IMR-90 (cell line): Measurements from ENCODE around the gene GLMP. TPM values are rescaled to one million over a fixed set of nuclear protein-coding genes. Genes with fewer than 3 reads are reported as not detected.

Experiments used
- ATAC-seq: fragments of 200-7000 bp; cut with Tn5 transposase; 2 replicates; pipeline ENCODE4 v1.9.1; 2020; ENCODE audit warnings: low read depth, mild to moderate bottlenecking, moderate library complexity
- Bru-seq: library from RNA; stranded (reverse); fragments of 400-500 nt; gene quantifications from one replicate; lab custom pipeline; 2021; lab: Mats Ljungman, UMichigan
- BruChase-seq, 2 experiments: library from RNA; stranded (reverse); fragments of 400-500 nt; gene quantifications; one replicate each; lab custom pipeline; 2021; lab: Mats Ljungman, UMichigan
- BruUV-seq: library from RNA; stranded (reverse); fragments of 400-500 nt; replicated peaks from 2 replicates; lab custom pipeline; 2021; lab: Mats Ljungman, UMichigan
- CTCF ChIA-PET: fragments of 300-600 bp; formaldehyde crosslinking; extraction: SDS; loops from one replicate; lab custom pipeline; 2021; ENCODE audit warnings: antibody characterized with exemption; lab: Yijun Ruan, JAX
- POLR2A ChIA-PET: fragments of 300-600 bp; sonication (Branson Sonifier 250); formaldehyde crosslinking; loops from one replicate; lab custom pipeline; 2022; ENCODE audit warnings: antibody characterized with exemption; ENCODE audit not compliant: unreplicated experiment; lab: Charles Lee
- DNase-seq: peaks from one replicate; pipeline ENCODE4 v3.0.0; 2013
- H2AFZ ChIP-seq: replicated peaks from 2 replicates; pipeline ENCODE3; 2013; ENCODE audit warnings: low read length, mild to moderate bottlenecking; ENCODE audit not compliant: poor library complexity
- H2AK5ac ChIP-seq: 2 replicates; pipeline ENCODE4 v1.6.1; 2013; ENCODE audit warnings: low read depth, low read length, inconsistent platforms
- H2AK9ac ChIP-seq: replicated peaks from 2 replicates; pipeline ENCODE3; 2013; ENCODE audit warnings: mild to moderate bottlenecking, low read depth, low read length, moderate library complexity; ENCODE audit not compliant: poor library complexity
- H2BK120ac ChIP-seq: 2 replicates; pipeline ENCODE4 v1.6.1; 2013; ENCODE audit warnings: low read depth, low read length, inconsistent platforms
- H2BK15ac ChIP-seq: 3 replicates; pipeline ENCODE4 v1.6.1; 2013; ENCODE audit warnings: low read depth, low read length, inconsistent platforms
- H2BK20ac ChIP-seq: 2 replicates; pipeline ENCODE4 v1.6.1; 2013; ENCODE audit warnings: low read depth, mild to moderate bottlenecking, inconsistent platforms, low read length, moderate library complexity
- H2BK5ac ChIP-seq: 2 replicates; pipeline ENCODE4 v1.6.1; 2013; ENCODE audit warnings: mild to moderate bottlenecking, low read depth, low read length, inconsistent platforms; ENCODE audit not compliant: poor library complexity, severe bottlenecking
- H3K14ac ChIP-seq: replicated peaks from 2 replicates; pipeline ENCODE4 v1.6.1; 2013; ENCODE audit warnings: low read depth, low read length, inconsistent platforms
- H3K18ac ChIP-seq: 2 replicates; pipeline ENCODE4 v1.6.1; 2013; ENCODE audit warnings: low read depth, low read length, control low read depth
- H3K23ac ChIP-seq: 2 replicates; pipeline ENCODE4 v1.6.1; 2013; ENCODE audit warnings: low read depth, low read length, inconsistent platforms
- H3K27ac ChIP-seq: 2 replicates; pipeline ENCODE4 v1.5.1; 2013; ENCODE audit warnings: mild to moderate bottlenecking, control low read depth, low read length; ENCODE audit not compliant: insufficient read depth
- H3K27me3 ChIP-seq: 2 replicates; pipeline ENCODE4 v1.6.1; 2013; ENCODE audit warnings: low read length; ENCODE audit not compliant: control insufficient read depth, insufficient read depth
- H3K36me3 ChIP-seq: 2 replicates; pipeline ENCODE4 v1.6.1; 2013; ENCODE audit warnings: low read length, mixed read lengths; ENCODE audit not compliant: control insufficient read depth, insufficient read depth
- H3K4ac ChIP-seq: 2 replicates; pipeline ENCODE4 v1.6.1; 2013; ENCODE audit warnings: low read depth, low read length, inconsistent platforms
- H3K4me1 ChIP-seq: 2 replicates; pipeline ENCODE4 v1.6.1; 2013; ENCODE audit warnings: low read length, mixed read lengths; ENCODE audit not compliant: control insufficient read depth, insufficient read depth
- H3K4me2 ChIP-seq: 2 replicates; pipeline ENCODE4 v1.6.1; 2013; ENCODE audit warnings: low read depth, mild to moderate bottlenecking, control low read depth, low read length, moderate library complexity
- H3K4me3 ChIP-seq: 2 replicates; pipeline ENCODE4 v1.5.1; 2013; ENCODE audit warnings: low read depth, mild to moderate bottlenecking, control low read depth, low read length, moderate library complexity; ENCODE audit not compliant: insufficient read depth
- H3K56ac ChIP-seq: 2 replicates; pipeline ENCODE4 v1.6.1; 2013; ENCODE audit warnings: low read length, inconsistent platforms; ENCODE audit not compliant: insufficient read depth; ENCODE audit errors: extremely low read depth
- H3K79me1 ChIP-seq, 2 experiments: 2 replicates each; pipeline ENCODE4 v1.6.1; 2013; ENCODE audit warnings: low read length in 2 of 2, inconsistent platforms in 1 of 2, low read depth in 1 of 2
- H3K9ac ChIP-seq: 2 replicates; pipeline ENCODE4 v1.6.1; 2013; ENCODE audit warnings: low read depth, low read length, control low read depth
- H3K9me1 ChIP-seq: 2 replicates; pipeline ENCODE4 v1.6.1; 2013; ENCODE audit warnings: low read length, inconsistent platforms; ENCODE audit not compliant: insufficient read depth
- H3K9me3 ChIP-seq: 2 replicates; pipeline ENCODE4 v1.6.1; 2013; ENCODE audit warnings: low read length; ENCODE audit not compliant: control insufficient read depth, insufficient read depth
- H4K20me1 ChIP-seq: 2 replicates; pipeline ENCODE4 v1.6.1; 2013; ENCODE audit warnings: low read length, inconsistent platforms; ENCODE audit not compliant: insufficient read depth
- H4K5ac ChIP-seq: 2 replicates; pipeline ENCODE4 v1.6.1; 2013; ENCODE audit warnings: mild to moderate bottlenecking, low read depth, low read length, control low read depth
- H4K8ac ChIP-seq, 2 experiments: 2 replicates each; pipeline ENCODE4 v1.6.1; 2013; ENCODE audit warnings: low read depth in 2 of 2, low read length in 2 of 2, control low read depth in 1 of 2, inconsistent platforms in 1 of 2
- H4K91ac ChIP-seq: 2 replicates; pipeline ENCODE4 v1.6.1; 2013; ENCODE audit warnings: low read depth, low read length, inconsistent platforms; ENCODE audit not compliant: insufficient read depth
- BHLHE40 ChIP-seq: fragments of 150-350 bp; IDR thresholded peaks from 2 replicates; pipeline ENCODE4 v1.6.1; 2016; ENCODE audit warnings: mild to moderate bottlenecking, low read depth, low read length
- MAFK ChIP-seq: IDR thresholded peaks from 2 replicates; pipeline ENCODE4 v1.6.1; 2012; ENCODE audit warnings: low read depth, low read length, improper control_type of control experiment
- NFE2L2 ChIP-seq: fragments of 150-350 bp; IDR thresholded peaks from 2 replicates; pipeline ENCODE4 v1.6.1; 2016; ENCODE audit warnings: low read depth, mild to moderate bottlenecking, low read length
- POLR2A ChIP-seq: IDR thresholded peaks from 2 replicates; pipeline ENCODE4 v1.6.1; 2012; ENCODE audit warnings: mild to moderate bottlenecking, low read depth, low read length
- RCOR1 ChIP-seq: IDR thresholded peaks from 2 replicates; pipeline ENCODE4 v1.6.1; 2012; ENCODE audit warnings: mild to moderate bottlenecking, low read length, improper control_type of control experiment; ENCODE audit not compliant: insufficient replicate concordance
- SMC3 ChIP-seq: fragments of 150-350 bp; IDR thresholded peaks from 2 replicates; pipeline ENCODE4 v1.6.1; 2016; ENCODE audit warnings: low read depth, mild to moderate bottlenecking, antibody characterized with exemption, low read length, moderate library complexity
- WGBS, 2 experiments: methylation state at CpG; one replicate each; pipeline versions ENCODE4 v1.1.5 to v1.1.7; 2013; ENCODE audit warnings: missing lambda C conversion rate in 2 of 2; ENCODE audit not compliant: insufficient read length in 1 of 2; ENCODE audit errors: extremely low coverage in 2 of 2; 5-methylcytosine and 5-hydroxymethylcytosine counted together
- dilution Hi-C: fragments of 300-500 bp; cut with HindIII; formaldehyde crosslinking; loops from one replicate; pipeline ENCODE4 v1.14.3; 2018; ENCODE audit warnings: low sequenced_read_pairs; ENCODE audit not compliant: unreplicated experiment
- in situ Hi-C: fragments of 300-500 bp; cut with MboI; formaldehyde crosslinking; loops from 3 replicates; pipeline ENCODE4 v1.14.3; 2019; ENCODE audit warnings: low sequenced_read_pairs, inconsistent platforms, mixed read lengths
- intact Hi-C: fragments of 100-400 bp; cut with micrococcal nuclease; formaldehyde crosslinking; loops from 2 replicates; pipeline ENCODE4 v1.10.0; 2022
- long read RNA-seq: library from polyadenylated mRNA; unstranded; transcript quantifications from one replicate; pipeline ENCODE4 v2.0.0, GENCODE V29; 2021; ENCODE audit not compliant: unreplicated experiment
- polyA plus RNA-seq, 3 experiments: library from polyadenylated mRNA; depleted of rRNA; stranded (reverse); fragments of >200 nt; gene quantifications; 2 replicates each; pipeline ENCODE4 v1.2.3, GENCODE V29; 2012; ENCODE audit warnings: low replicate concordance in 1 of 3
- total RNA-seq: library from RNA; depleted of rRNA; stranded (reverse); fragments of >200 nt; gene quantifications from 2 replicates; pipeline ENCODE4 v1.2.3, GENCODE V29; 2012; rRNA removed
- TF ChIP-seq, protein P1 (sequence below): conservative IDR thresholded peaks from 2 replicates; pipeline ENCODE4 v1.5.1; 2012; ENCODE audit warnings: mild to moderate bottlenecking, low read depth, low read length, improper control_type of control experiment
- TF ChIP-seq, protein P2 (sequence below): fragments of 150-350 bp; IDR thresholded peaks from 2 replicates; pipeline ENCODE4 v1.6.1; 2017; ENCODE audit warnings: mild to moderate bottlenecking, antibody characterized with exemption, low read length, low read depth
- TF ChIP-seq, protein P3 (sequence below): fragments of 150-350 bp; IDR thresholded peaks from 2 replicates; pipeline ENCODE4 v1.6.1; 2016; ENCODE audit warnings: low read depth, mild to moderate bottlenecking, low read length, moderate library complexity, borderline replicate concordance

The GLMP gene, protein sequence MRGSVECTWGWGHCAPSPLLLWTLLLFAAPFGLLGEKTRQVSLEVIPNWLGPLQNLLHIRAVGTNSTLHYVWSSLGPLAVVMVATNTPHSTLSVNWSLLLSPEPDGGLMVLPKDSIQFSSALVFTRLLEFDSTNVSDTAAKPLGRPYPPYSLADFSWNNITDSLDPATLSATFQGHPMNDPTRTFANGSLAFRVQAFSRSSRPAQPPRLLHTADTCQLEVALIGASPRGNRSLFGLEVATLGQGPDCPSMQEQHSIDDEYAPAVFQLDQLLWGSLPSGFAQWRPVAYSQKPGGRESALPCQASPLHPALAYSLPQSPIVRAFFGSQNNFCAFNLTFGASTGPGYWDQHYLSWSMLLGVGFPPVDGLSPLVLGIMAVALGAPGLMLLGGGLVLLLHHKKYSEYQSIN
- 18.3 and 32.6 TPM in 2 replicates for total RNA-seq
- 43.1 and 45.8 TPM in 2 replicates for polyA plus RNA-seq (2012; rRNA removed)
- 26.0 and 46.2 TPM in 2 replicates for polyA plus RNA-seq (2012; cell fraction: cytosol; rRNA removed)
- polyA plus RNA-seq (2012; cell fraction: nucleus; rRNA removed; ENCODE audit: low replicate concordance): 21.8 and 26.8 TPM in 2 replicates
- Bru-seq, nascent RNA: percentile 56 among the genes with signal in this experiment
- BruChase-seq, experiment 1, labeled RNA remaining after a 6-hour chase: percentile 76 among the genes with signal in this experiment
- percentile 63 among the genes with signal in this experiment for BruChase-seq, experiment 2, labeled RNA remaining after a 2-hour chase
- long read RNA-seq, transcript GLMP-201 (6 exons, 1,604 nt): major isoform, 12 of 48 reads
- long read RNA-seq, partial matches to known transcripts: 19 of 48 reads
- long read RNA-seq, other reads (novel, unspliced or antisense): 15 of 48 reads

DNA sequence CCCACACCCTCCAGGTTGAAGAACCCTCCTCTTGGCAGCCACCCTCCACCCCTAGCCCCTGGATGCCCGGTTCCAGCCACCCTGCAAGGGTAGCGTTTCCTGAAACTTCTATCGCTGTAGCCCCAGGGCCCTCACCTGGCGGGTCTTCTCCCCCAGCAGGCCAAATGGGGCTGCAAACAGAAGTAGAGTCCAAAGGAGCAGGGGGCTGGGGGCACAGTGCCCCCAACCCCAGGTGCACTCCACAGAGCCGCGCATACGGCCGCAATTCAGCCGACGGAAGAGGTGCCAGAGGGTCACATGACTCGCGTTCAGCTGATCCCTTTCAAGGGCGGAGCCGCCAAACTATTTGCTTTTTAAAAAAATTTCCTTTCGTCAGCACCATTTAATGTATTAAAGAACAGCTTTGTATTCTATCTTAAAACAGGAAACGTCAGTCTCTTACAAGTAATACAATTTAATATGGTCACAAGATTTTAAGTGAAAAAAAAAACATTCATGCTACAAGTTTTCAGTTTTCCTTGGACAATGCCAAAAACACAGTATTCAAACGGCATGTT lies at the start of gene GLMP:
TSS of gene GLMP (minus strand) at position 289 of the 557 bp plus-strand sequence. CDS start at position 255, 34 bp downstream.
- WGBS, 2 experiments: no CpG with 5 or more reads among the region's 17 CpGs
- Histone ChIP-seq H3K4me2 (peak within 1 kb of the TSS; percentile 74), H2AK5ac (peak within 1 kb of the TSS; percentile 79; the same call in 1 of the 2 replicates), H2BK120ac (0 out of 2 replicates have a peak within 1 kb of the TSS, but pooled peaks have one; percentile 33), H2BK5ac (peak within 1 kb of the TSS; percentile 3), H3K9me3 (no peaks in the 10 kb centered on the region), H3K4me1 (peaks cover 2% of the 10 kb centered on the region; the same call in 1 of the 2 replicates), H4K8ac (peak within 1 kb of the TSS; percentile 95 to 96), H3K56ac (peak within 1 kb of the TSS; percentile 74; the same call in 1 of the 2 replicates), H3K27ac (peak within 1 kb of the TSS; percentile 1), H3K14ac (peak within 1 kb of the TSS; percentile 95), H3K18ac (no peak within 1 kb of the TSS; the same call in 1 of the 2 replicates), H3K4me3 (peak within 1 kb of the TSS; percentile 53), H4K5ac (peak within 1 kb of the TSS; percentile 84), H3K4ac (peak within 1 kb of the TSS; percentile 86), H3K9me1 (peaks cover 6% of the 10 kb centered on the region; the same call in 1 of the 2 replicates), H2BK15ac (peak within 1 kb of the TSS; percentile 93), H2BK20ac (peak within 1 kb of the TSS; percentile 27; the same call in 1 of the 2 replicates), H3K79me1 (peaks cover 3 to 26% of the 10 kb centered on the region in 2 experiments), H3K9ac (peak within 1 kb of the TSS; percentile 59), H2AFZ (peak within 1 kb of the TSS; percentile 93), H2AK9ac (peak within 1 kb of the TSS; percentile 80), H3K27me3 (no peaks in the 10 kb centered on the region), H4K91ac (peak within 1 kb of the TSS; percentile 83), H3K36me3 (peaks cover 9% of the 10 kb centered on the region; the same call in 1 of the 2 replicates), H4K20me1 (no peaks in the 10 kb centered on the region), H3K23ac (peak within 1 kb of the TSS; percentile 54)
- DNase-seq (peak; percentile 64), ATAC-seq (peak; percentile 33; the same call in 1 of the 2 replicates)
- in situ Hi-C loops: no loop called here
- intact Hi-C loops: no loop called here
- dilution Hi-C loops: no loop called here
- POLR2A ChIA-PET: interaction anchor here (1.1 kb wide), 1 partner anchor 13 kb away, joined by 4 read pairs; the partner anchor contains the start of gene SMG5
- CTCF ChIA-PET: no interaction called here
- BruUV-seq: no TSS peak
- no peak for TF ChIP-seq MAFK
- no peak for TF ChIP-seq RCOR1
- TF ChIP-seq, protein P1, sequence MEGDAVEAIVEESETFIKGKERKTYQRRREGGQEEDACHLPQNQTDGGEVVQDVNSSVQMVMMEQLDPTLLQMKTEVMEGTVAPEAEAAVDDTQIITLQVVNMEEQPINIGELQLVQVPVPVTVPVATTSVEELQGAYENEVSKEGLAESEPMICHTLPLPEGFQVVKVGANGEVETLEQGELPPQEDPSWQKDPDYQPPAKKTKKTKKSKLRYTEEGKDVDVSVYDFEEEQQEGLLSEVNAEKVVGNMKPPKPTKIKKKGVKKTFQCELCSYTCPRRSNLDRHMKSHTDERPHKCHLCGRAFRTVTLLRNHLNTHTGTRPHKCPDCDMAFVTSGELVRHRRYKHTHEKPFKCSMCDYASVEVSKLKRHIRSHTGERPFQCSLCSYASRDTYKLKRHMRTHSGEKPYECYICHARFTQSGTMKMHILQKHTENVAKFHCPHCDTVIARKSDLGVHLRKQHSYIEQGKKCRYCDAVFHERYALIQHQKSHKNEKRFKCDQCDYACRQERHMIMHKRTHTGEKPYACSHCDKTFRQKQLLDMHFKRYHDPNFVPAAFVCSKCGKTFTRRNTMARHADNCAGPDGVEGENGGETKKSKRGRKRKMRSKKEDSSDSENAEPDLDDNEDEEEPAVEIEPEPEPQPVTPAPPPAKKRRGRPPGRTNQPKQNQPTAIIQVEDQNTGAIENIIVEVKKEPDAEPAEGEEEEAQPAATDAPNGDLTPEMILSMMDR: no peak
- TF ChIP-seq, protein P2, sequence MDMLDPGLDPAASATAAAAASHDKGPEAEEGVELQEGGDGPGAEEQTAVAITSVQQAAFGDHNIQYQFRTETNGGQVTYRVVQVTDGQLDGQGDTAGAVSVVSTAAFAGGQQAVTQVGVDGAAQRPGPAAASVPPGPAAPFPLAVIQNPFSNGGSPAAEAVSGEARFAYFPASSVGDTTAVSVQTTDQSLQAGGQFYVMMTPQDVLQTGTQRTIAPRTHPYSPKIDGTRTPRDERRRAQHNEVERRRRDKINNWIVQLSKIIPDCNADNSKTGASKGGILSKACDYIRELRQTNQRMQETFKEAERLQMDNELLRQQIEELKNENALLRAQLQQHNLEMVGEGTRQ: peak; percentile 98
- TF ChIP-seq, protein P3, sequence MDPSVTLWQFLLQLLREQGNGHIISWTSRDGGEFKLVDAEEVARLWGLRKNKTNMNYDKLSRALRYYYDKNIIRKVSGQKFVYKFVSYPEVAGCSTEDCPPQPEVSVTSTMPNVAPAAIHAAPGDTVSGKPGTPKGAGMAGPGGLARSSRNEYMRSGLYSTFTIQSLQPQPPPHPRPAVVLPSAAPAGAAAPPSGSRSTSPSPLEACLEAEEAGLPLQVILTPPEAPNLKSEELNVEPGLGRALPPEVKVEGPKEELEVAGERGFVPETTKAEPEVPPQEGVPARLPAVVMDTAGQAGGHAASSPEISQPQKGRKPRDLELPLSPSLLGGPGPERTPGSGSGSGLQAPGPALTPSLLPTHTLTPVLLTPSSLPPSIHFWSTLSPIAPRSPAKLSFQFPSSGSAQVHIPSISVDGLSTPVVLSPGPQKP: no peak
- TF ChIP-seq POLR2A: no peak
- no peak for TF ChIP-seq SMC3
- TF ChIP-seq BHLHE40: peak; percentile 47; the same call in 1 of the 2 replicates
- no peak for TF ChIP-seq NFE2L2
